ENCODE results near the gene SNRK.

The SNRK gene

DNA sequence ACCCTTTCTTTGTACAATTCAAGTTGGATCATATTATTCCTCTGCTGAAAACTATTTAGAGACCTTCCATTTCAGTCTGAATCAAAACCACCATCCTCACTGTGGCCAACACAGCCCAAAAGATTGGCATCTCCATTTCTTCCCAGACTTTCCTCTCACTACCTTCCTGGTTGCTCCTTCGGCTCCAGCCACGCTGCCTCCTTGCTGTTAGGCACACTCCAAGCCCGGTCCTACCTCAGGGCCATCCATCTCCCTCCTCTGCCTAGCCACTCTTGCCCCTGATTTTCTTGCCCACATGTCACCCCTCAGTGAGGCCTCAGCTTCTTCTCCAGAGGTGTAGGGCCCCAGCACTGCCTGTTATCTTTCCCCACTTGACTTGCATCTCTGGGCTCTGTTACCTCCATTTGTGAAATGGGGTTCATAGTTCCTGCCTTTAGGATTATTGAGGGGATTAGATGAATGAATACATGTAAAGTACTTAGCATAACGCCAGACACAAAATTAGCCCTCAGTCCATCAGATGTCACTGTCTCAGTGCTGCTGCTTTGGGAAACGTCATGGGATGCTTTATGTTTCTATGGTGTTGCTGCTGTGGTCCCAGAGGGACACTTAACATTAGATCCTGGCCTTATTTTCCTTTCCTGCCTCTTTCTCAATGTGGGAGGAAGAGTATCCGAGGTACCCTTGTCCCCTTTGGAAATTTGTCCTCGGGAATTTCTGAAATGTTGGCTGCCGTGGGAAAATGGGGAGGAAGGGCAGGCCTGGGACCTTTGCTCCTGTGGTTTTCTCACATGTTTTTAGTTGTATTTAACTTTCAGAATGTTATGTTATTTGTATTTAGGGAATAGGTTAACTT, 31.3 kb downstream of the SNRK start:
- DNase-seq (ENCODE audit: insufficient read length) = no peak
- TF ChIP-seq POLR2A (IDR thresholded peaks at IDR 0.05; ENCODE audit: low read depth, low read length) = no peak
- TF ChIP-seq TAF1 (IDR thresholded peaks at IDR 0.05; ENCODE audit: borderline replicate concordance, low read depth, low read length) = no peak
- TF ChIP-seq POLR2AphosphoS5 (IDR thresholded peaks at IDR 0.05; ENCODE audit: low read depth, low read length) = no peak
- FAIRE-seq = no peak

DNA sequence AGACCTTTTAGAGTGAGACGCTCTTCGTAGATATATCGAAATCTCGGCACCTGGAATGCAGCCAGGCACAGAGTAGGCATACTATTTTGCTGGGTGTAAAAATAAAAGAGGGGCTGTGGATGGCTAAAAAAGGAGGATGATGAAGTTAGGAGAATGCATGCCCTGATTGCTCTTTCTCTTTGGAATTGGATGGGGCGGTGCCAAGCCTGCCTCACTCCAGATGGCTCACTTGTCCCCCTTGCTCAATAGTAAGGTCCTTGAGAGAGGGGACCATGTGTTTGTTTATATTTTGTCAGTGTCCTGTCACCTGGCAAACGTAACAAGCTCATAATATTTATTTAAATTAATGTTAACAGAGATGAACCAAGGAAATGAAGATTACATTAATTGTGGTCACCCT, 33.0 kb downstream of the SNRK start:
- TF ChIP-seq POLR2A (IDR thresholded peaks at IDR 0.05; ENCODE audit: low read depth, low read length) (no peak), POLR2AphosphoS5 (IDR thresholded peaks at IDR 0.05; ENCODE audit: low read depth, low read length) (no peak), TAF1 (IDR thresholded peaks at IDR 0.05; ENCODE audit: borderline replicate concordance, low read depth, low read length) (no peak)
- DNase-seq (ENCODE audit: insufficient read length) = no peak
- FAIRE-seq = no peak

DNA sequence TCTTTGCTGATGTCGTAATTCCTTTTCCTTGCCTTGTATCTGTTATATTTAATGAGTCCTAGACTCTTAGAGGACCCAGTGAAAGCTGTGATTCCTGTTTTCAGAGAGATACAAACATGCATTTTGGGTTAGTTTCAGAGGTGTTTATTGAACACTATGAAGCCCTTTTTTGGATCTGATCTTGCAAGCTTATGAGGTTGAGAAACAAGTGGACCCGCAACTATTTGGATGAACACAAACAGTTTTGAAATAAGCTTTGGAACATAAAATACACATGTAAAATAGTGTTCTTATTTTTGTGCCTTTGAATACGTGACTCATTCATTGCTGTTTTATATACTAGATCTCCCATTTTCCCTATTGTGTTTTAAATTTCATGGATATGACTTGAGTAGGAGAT, 33.5 kb downstream of the SNRK start:
- FAIRE-seq = no peak

DNA sequence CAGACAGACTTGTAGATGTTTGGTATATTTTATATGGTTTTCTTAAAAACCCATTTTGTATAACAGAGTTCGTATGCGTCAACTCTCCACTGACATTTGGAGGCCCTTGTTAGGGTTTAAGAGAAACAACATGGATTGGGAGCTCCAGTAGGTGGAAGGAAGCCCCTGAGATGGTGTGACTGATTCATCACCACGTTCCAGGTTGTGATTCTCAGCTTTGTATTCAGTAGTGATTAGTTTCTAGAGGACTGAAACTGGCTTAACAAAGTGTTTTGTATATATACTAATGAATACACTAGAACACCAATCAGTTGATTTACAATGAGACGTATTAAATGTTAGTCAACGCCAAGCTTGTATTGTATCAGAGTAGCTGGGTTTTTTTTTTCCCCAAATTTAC, 33.9 kb downstream of the SNRK start:
- TF ChIP-seq POLR2AphosphoS5 (IDR thresholded peaks at IDR 0.05; ENCODE audit: low read depth, low read length) = no peak
- TF ChIP-seq POLR2A (IDR thresholded peaks at IDR 0.05; ENCODE audit: low read depth, low read length) = no peak
- TF ChIP-seq TAF1 (IDR thresholded peaks at IDR 0.05; ENCODE audit: borderline replicate concordance, low read depth, low read length) = no peak
- FAIRE-seq = no peak
- no peak for DNase-seq (ENCODE audit: insufficient read length)

More for the DNA sequence above, 33.5 kb downstream of the SNRK start:
- TF ChIP-seq POLR2AphosphoS5 (IDR thresholded peaks at IDR 0.05; ENCODE audit: low read depth, low read length) (no peak), TAF1 (IDR thresholded peaks at IDR 0.05; ENCODE audit: borderline replicate concordance, low read depth, low read length) (no peak), POLR2A (IDR thresholded peaks at IDR 0.05; ENCODE audit: low read depth, low read length) (no peak)
- DNase-seq (ENCODE audit: insufficient read length) = no peak

DNA sequence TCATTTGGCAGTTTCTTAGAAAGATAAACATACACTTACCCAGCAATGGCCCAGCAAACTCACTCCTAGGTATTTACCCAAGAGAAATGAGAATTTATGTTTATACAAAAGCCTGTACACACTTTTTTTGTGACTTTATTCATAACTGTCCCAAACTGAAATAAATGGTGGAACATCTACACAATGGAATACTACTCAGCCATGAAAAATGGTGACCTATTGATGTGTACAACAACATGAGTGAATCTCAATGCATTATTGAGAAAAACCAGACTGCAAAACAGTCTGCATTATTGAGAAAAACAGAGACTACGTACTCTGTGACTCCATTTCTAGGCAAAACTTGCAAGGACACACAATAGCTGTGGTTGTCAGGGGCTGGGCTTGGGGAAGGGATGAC, 37.2 kb downstream of the SNRK start:
- TF ChIP-seq POLR2AphosphoS5 (IDR thresholded peaks at IDR 0.05; ENCODE audit: low read depth, low read length) (no peak), TAF1 (IDR thresholded peaks at IDR 0.05; ENCODE audit: borderline replicate concordance, low read depth, low read length) (no peak)
- FAIRE-seq (no peak), DNase-seq (ENCODE audit: insufficient read length) (no peak)

DNA sequence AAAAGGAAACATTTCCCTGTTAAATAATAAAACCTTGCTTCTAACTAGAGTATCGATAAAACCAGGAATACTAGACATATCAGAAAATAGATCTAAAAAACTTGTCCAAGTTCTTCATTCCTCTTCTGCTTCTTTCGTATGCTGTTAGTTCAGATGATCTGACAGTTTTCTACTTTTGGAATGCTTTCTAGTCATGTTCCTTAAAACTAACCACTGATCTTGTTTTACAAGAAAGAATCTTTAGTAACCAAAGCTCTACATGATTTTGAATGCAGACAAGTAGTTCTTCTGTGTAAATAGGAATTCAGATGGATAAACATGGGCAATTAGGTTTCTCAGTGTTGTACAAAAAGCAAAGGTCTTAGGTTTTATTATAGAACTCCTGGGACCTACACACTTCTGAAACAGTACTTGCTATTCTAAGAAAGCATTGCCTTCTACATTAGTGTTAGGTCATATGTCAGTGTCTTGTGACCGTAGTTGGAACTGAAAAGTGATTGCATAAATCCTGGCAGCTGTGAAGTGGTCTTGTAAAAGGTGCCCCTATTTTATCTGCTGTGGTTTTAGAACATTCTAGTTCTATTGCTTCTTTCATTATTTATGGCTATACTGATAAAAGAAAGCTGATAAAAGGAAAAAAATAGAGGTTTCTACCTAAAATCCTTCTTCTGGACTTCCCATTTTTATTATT, 40.7 kb downstream of the SNRK start:
- TF ChIP-seq POLR2A (IDR thresholded peaks at IDR 0.05; ENCODE audit: low read depth, low read length) = no peak
- no peak for TF ChIP-seq TAF1 (IDR thresholded peaks at IDR 0.05; ENCODE audit: borderline replicate concordance, low read depth, low read length)
- no peak for DNase-seq (ENCODE audit: insufficient read length)
- FAIRE-seq = no peak

DNA sequence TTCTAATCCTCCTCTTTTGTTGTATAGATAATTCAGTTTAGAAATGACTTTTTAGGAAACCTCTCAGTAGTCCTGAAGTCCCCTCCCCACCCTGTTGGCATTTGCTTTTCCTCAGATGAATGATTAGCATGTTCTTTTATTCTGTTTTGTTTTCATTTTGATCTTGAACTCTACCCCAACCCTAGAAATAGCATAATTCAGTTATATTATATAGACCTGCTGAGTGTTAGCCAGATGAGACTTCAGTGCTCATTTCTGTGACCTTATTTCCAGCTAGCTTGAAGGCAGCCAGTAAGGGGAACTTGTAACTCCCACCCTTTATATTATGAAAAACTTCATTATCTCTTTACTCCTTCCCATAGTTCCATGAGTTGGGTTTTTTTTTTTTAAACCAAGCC, 41.2 kb downstream of the SNRK start:
- FAIRE-seq = no peak
- DNase-seq (ENCODE audit: insufficient read length) = no peak
- TF ChIP-seq POLR2AphosphoS5 (IDR thresholded peaks at IDR 0.05; ENCODE audit: low read depth, low read length) (no peak), POLR2A (IDR thresholded peaks at IDR 0.05; ENCODE audit: low read depth, low read length) (no peak), TAF1 (IDR thresholded peaks at IDR 0.05; ENCODE audit: borderline replicate concordance, low read depth, low read length) (no peak)

DNA sequence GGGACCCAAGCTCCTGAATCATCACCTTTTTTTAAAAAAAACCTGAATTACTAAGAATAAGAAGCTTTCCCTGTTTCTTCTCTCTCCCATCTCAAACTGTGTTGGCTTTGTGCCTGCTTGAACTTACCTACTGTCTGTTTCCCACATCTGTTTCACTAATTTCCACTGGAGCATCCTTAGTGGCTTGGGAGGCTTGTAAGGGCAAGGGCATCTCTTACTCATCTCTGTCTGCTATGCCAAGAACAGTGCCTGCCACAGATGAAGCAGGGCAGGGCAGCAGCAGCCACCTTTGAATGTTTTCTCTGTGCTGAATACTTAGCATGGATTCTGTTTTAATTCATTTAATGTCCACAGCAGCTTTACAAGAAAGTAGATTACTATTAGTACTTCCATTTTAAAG, 42.3 kb downstream of the SNRK start:
- no peak for FAIRE-seq
- no peak for DNase-seq (ENCODE audit: insufficient read length)
- TF ChIP-seq POLR2A (IDR thresholded peaks at IDR 0.05; ENCODE audit: low read depth, low read length) = no peak
- TF ChIP-seq POLR2AphosphoS5 (IDR thresholded peaks at IDR 0.05; ENCODE audit: low read depth, low read length) = no peak
- no peak for TF ChIP-seq TAF1 (IDR thresholded peaks at IDR 0.05; ENCODE audit: borderline replicate concordance, low read depth, low read length)

DNA sequence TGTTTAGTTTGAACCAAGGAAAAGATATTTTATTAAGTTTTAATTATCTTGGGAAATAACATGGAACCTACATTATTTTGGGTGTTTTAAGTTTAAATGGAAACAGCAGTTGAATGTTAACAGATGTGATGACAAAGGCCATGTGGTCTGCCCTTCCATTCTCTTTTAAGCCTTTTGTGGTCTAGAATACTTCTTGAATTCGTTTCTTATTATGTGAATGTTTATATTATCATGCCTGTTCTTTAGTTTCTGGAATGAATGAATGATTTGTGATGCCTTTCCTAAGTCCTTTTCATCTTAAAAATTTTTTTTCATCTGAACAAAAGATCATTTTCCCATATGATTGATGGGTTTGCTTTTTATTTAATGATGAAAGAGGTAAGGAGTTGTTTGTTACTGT, 44.6 kb downstream of the SNRK start:
- TF ChIP-seq POLR2AphosphoS5 (IDR thresholded peaks at IDR 0.05; ENCODE audit: low read depth, low read length) (no peak), TAF1 (IDR thresholded peaks at IDR 0.05; ENCODE audit: borderline replicate concordance, low read depth, low read length) (no peak), POLR2A (IDR thresholded peaks at IDR 0.05; ENCODE audit: low read depth, low read length) (no peak)
- DNase-seq (ENCODE audit: insufficient read length) (no peak), FAIRE-seq (no peak)

DNA sequence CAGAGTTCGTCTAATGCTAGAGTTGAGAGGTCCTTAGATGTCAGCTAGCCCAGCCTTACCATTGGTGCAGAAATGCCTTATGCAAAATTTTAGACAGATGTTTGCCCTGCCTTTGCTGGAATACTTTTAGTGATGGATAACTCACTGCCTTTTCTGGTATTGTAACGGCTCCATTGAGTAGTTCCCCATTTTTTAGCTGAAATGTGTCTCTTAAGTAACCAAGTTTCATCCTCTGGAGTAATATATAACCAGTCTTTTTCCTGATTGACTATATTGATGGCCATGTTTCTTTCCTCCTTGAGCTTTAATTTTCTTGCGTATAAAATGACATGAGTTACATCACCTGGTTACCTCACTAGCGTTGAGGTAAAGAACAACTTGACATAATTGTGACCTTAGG, 45.0 kb downstream of the SNRK start:
- FAIRE-seq (no peak), DNase-seq (ENCODE audit: insufficient read length) (no peak)
- TF ChIP-seq POLR2AphosphoS5 (IDR thresholded peaks at IDR 0.05; ENCODE audit: low read depth, low read length) = no peak
- TF ChIP-seq POLR2A (IDR thresholded peaks at IDR 0.05; ENCODE audit: low read depth, low read length) = no peak
- TF ChIP-seq TAF1 (IDR thresholded peaks at IDR 0.05; ENCODE audit: borderline replicate concordance, low read depth, low read length) = no peak

DNA sequence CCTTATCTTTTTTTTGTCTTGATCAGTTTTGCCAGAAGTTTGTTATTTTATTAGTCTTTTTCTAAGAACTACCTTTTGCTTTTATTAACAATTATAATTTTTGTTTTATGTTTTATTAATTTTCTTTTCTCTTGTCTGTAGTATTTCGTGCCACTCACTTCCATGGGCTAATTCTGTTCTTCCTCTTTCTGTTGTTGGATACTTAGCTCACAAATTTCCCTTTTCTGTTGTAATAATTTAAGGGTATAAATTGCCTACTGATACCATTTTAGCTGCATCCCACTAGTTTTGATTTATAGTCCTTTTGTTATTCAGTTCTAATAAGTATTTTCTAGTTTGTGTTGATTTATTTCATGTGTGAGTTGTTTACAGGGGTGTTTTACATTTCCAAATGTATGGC, 48.6 kb downstream of the SNRK start:
- FAIRE-seq = no peak
- DNase-seq (ENCODE audit: insufficient read length) = no peak
- TF ChIP-seq TAF1 (IDR thresholded peaks at IDR 0.05; ENCODE audit: borderline replicate concordance, low read depth, low read length) (no peak), POLR2AphosphoS5 (IDR thresholded peaks at IDR 0.05; ENCODE audit: low read depth, low read length) (no peak), POLR2A (IDR thresholded peaks at IDR 0.05; ENCODE audit: low read depth, low read length) (no peak)

DNA sequence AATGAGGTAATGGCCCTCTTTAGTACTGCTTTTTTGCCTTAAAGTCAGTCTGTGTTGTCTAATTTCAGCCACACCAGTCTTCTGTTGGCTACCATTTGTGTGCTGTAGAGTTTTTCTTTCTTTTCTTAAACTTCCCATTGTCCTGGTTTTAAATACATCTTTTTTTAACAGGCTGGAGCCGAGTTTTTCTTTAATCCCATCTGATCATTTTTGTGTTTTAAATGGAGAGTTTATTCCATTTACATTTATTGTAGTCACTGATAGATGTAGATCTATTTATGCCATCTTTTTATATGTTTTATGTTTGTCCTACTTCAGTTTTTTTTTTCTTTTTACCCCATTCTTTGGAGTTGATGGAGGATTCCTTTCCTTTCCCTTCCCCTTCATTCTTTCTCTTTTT, 49.5 kb downstream of the SNRK start:
- TF ChIP-seq POLR2A (IDR thresholded peaks at IDR 0.05; ENCODE audit: low read depth, low read length) (no peak), TAF1 (IDR thresholded peaks at IDR 0.05; ENCODE audit: borderline replicate concordance, low read depth, low read length) (no peak), POLR2AphosphoS5 (IDR thresholded peaks at IDR 0.05; ENCODE audit: low read depth, low read length) (no peak)
- no peak for FAIRE-seq
- no peak for DNase-seq (ENCODE audit: insufficient read length)

Data from GM12892 (cell line).